ENCODE results near the gene TRIM62.

DNA sequence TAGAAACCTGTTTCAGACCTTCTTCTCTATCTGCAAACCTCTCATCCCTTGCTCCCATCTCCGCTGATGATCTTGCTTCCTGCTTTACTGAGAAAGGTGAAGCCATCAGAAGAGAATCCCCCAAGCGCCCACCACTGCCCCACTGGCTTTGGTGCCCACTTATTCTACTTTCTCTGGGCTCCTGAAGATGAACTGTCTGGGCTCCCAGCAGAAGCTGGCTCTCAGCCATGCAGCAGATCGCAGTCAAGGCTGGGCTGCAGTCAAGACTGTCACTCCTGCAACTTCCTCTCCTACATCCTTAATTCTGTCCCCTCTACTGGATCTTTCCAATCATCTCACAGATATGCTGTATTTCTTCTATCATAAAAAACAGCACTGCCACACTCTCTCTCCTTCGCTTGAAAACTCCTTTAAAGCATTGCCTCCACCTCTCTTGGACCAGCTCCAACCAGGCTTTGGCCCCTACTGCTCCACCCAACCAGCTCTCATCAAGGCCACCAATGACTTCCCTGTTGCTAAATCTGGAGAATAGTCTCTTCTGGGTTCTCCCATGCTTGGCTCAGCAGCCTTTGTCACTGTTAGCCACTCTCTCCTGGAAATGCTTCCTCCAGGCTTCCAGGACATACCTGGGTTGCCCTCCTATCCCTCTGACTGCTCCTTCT is 25.8 kb downstream of the TRIM62 start:
- TF ChIP-seq YY1 (IDR thresholded peaks at IDR 0.05; ENCODE audit: insufficient read depth, insufficient read length) = no peak
- no peak for TF ChIP-seq SUZ12 (IDR thresholded peaks at IDR 0.05; ENCODE audit: extremely low read depth, insufficient read depth, insufficient read length)
